ENCODE measurements around the gene APBA2. TPM values are rescaled to one million over a fixed set of nuclear protein-coding genes. Genes with fewer than 3 reads are reported as not detected.

APBA2 gene
- total RNA-seq, 1 experiment from 2014 or later: 0.31 TPM

- H3K4me1 ChIP-seq (ENCODE audit: control insufficient read depth, insufficient read depth, low read length): no peaks in the 10 kb centered on the region
- ChIA-PET CTCF (no interaction called here), POLR2A (no interaction called here)
- no peaks in the 10 kb centered on the region for H3K36me3 ChIP-seq (ENCODE audit: control insufficient read depth, insufficient read depth, low read length)
- peaks cover 2% of the 10 kb centered on the region; the same call in 1 of the 2 replicates for H3K27me3 ChIP-seq (ENCODE audit: control insufficient read depth, insufficient read depth, low read length)
- DNase-seq (ENCODE audit: low read depth, low spot score): no peak
- no peak overlapping the region for H3K27ac ChIP-seq (ENCODE audit: low read length)
- no peak for ATAC-seq
- intact Hi-C loops (cut with micrococcal nuclease; ENCODE audit: unreplicated experiment): no loop called here
- no TSS peak for BruUV-seq (replicated peaks)
- TF ChIP-seq TCF7L2 (IDR thresholded peaks at IDR 0.05; ENCODE audit: low read depth, low read length) (no peak), CTCF (IDR thresholded peaks at IDR 0.05) (no peak), REST (IDR thresholded peaks at IDR 0.05; ENCODE audit: insufficient read depth in 1 of 2, low read depth in 2 of 2, low read length in 1 of 2) (no peak)
- no peaks in the 10 kb centered on the region for H3K9me3 ChIP-seq (ENCODE audit: control insufficient read depth, insufficient read depth, low read depth, low read length)
- H3K4me3 ChIP-seq (ENCODE audit: low read depth in 2 of 2, low read length in 2 of 2): no peak overlapping the region
- in situ Hi-C loops (cut with HindIII; ENCODE audit: low pct_unique_long_range_greater_than_20kb, low sequenced_read_pairs): no loop called here
Observed at GRCh38 chr15:29050870-29051269, 165.1 kb downstream of the APBA2 start.

- POLR2A ChIA-PET: no interaction called here
- CTCF ChIA-PET: no interaction called here
- H3K9me3 ChIP-seq (ENCODE audit: control insufficient read depth, insufficient read depth, low read depth, low read length): no peaks in the 10 kb centered on the region
- intact Hi-C loops (cut with micrococcal nuclease; ENCODE audit: unreplicated experiment): no loop called here
- peaks cover 2% of the 10 kb centered on the region; the same call in 1 of the 2 replicates for H3K27me3 ChIP-seq (ENCODE audit: control insufficient read depth, insufficient read depth, low read length)
- BruUV-seq (replicated peaks): no TSS peak
- DNase-seq (ENCODE audit: low read depth, low spot score): no peak
- H3K4me1 ChIP-seq (ENCODE audit: control insufficient read depth, insufficient read depth, low read length): no peaks in the 10 kb centered on the region
- H3K36me3 ChIP-seq (ENCODE audit: control insufficient read depth, insufficient read depth, low read length): no peaks in the 10 kb centered on the region
- no peak for TF ChIP-seq REST (IDR thresholded peaks at IDR 0.05; ENCODE audit: insufficient read depth in 1 of 2, low read depth in 2 of 2, low read length in 1 of 2)
- TF ChIP-seq CTCF (IDR thresholded peaks at IDR 0.05): no peak
- TF ChIP-seq TCF7L2 (IDR thresholded peaks at IDR 0.05; ENCODE audit: low read depth, low read length): no peak
- no peak for TF ChIP-seq SIN3A (IDR thresholded peaks at IDR 0.05; ENCODE audit: borderline replicate concordance, insufficient read depth, low read depth, low read length)
- no peak for TF ChIP-seq POLR2AphosphoS5 (IDR thresholded peaks at IDR 0.05; ENCODE audit: low read depth, low read length)
- H3K4me3 ChIP-seq (ENCODE audit: low read depth in 2 of 2, low read length in 2 of 2): no peak overlapping the region
- no peak for ATAC-seq
- in situ Hi-C loops (cut with HindIII; ENCODE audit: low pct_unique_long_range_greater_than_20kb, low sequenced_read_pairs): no loop called here
- H3K27ac ChIP-seq (ENCODE audit: low read length): no peak overlapping the region
Observed at GRCh38 chr15:29051422-29051821, 165.6 kb downstream of the APBA2 start.
